HG02571 (cell line): ENCODE results near the gene PAIP2B.
"Not testable (repeated sequence)": the region's sequence is repeated elsewhere in the genome, so short reads cannot be mapped to it uniquely, and the experiment has no call there.

Experiments used
- ATAC-seq: cut with Tn5 transposase; IDR thresholded peaks from one replicate; pipeline ENCODE4 v1.9.1; 2021; ENCODE audit warnings: mild to moderate bottlenecking, moderate library complexity; ENCODE audit not compliant: unreplicated experiment

PAIP2B gene

DNA sequence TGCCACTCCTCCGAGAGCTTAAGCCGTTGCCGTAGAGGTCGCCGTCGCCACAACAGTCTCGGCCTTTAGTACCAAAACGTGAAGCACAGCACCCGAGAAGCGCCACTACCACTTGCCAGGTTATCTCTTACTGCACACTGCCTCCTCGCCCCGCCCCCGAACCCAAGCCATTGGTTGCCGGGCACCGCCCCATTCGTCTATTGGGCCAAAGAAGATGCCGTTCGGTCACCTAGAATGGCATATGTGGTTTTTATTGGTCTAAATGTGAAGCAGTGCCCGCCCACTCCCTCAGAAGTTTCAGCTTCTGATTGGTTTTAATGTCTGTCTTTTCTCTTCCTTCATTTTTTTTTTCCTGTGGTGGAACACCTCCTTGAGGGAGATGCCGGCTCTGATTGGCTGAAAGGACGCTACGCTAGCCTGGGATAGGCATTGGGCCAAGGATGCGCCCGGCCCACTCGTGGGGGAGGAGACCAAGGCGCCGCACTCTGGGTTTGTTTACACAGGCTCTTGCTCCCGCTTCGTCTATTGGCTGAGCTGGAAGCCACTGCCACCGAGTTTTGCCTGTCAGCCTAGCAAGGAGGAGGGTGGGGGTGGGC lies at the start of gene PAIP2B:
Gene PAIP2B (minus strand): TSS at position 139 of the 596 bp plus-strand sequence. CDS start 24,514 bp downstream, outside the sequence.
- ATAC-seq: peak; percentile 95

DNA sequence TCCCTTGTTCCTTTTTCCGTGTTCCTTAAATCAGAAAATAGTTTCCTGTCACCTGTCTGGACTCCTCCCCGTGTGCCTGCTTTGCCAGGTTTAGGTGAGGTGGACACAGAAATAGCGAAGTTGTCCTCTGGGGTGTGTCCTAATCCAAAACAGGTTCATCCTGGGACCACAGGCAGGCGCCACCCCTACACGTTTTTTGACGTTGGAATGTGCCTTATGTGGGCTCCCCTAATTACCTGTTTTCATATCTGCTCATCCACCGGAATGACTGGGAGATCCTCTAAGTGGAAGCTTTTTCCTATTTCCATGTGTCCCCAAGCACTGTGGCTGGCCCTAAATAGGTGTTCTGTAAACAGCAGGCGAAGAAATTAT lies 49.0 kb upstream of the PAIP2B start:
- ATAC-seq: no peak

DNA sequence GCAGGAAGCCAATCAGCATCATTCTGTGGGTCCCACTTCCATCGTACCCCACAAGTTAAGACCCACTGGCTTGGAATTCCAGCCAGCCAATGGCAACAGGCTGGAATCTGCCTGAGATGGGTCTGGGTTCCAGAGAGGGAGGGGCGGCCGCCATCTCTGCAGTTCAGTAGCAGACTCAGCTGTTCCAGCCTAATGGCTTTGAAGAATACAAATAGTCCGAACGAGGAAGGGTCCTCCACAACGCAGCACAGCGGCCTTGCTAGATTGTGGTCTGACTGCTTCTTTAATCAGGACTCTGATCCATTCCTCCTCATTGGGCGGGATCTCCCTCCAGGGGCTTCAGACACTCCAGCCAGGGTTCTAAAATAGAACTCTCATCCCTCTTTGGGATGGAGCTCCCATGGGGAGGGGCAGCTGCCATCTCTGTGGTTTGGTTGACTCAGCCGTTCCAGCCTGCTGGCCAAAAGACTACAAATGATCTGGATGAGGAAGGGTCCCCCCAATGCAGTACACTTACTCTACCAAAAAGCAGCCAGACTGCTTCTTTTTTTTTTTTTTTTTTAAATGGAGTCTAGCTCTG lies 42.7 kb upstream of the PAIP2B start:
- ATAC-seq: no peak

- ATAC-seq: no peak
Observed at GRCh38 chr2:71263386-71263785, 36.5 kb upstream of the PAIP2B start.

- ATAC-seq: no peak
Observed at GRCh38 chr2:71261534-71261933, 34.6 kb upstream of the PAIP2B start.

GRCh38 chr2:71256421-71256820 lies 29.5 kb upstream of the PAIP2B start:
- ATAC-seq: no peak

DNA sequence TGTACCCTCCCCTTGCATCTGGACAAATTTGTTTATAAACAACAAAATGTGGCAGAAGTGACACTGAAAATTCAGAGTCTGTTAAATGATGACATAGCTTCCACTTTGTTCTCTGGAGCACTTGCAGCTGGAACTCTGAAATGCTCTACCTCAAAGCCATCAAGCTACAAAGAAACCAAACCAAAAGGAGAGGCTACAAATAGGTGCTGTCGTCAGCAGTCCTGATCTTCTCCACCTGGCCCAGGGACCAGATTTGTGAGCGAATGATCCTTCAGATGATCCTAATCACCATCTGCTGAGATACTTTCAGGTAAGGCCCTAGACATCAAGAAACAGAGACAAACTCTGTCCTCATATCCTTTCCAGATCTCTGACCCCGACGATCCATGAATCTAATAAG lies 27.9 kb upstream of the PAIP2B start:
- ATAC-seq: no peak

DNA sequence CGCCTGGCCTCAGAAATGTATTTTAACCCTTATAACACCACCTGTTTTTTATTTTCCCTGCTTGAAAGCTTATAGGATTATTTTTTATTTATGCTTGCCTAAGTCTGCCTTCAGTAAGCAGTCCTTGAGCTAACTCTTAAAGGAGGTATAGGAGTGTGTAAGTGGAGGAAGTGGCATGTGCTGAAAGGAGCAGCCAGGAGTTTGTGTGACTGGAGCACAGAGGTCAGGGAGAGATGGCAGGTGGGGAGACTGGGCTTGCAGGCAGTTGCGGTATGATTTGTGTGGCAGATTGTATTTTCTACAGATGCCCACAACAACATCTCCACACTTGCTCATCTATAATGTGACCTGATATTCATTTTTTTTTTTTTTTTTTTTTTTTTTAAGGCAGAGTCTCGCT lies 27.2 kb upstream of the PAIP2B start:
- no peak for ATAC-seq

GRCh38 chr2:71253476-71253875 lies 26.6 kb upstream of the PAIP2B start:
- no peak for ATAC-seq

DNA sequence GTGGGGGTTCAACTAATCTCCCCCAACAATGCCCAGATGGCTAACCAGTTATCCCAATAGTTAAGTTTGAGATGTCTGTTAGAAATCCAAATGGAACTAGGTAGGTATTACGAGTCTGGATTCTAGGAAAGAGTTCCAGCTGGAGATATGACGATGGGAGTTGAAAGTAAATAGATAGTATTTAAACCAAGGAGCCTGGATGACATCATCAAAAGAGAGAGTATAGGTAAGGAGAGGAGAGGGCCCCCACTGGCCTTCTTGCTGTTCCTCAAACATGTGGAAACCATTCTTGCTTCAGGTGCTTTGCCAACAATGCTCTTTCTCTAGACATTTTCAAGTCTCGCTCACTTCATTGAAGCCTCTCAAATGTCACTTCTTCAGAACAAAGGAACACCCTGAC lies 26.0 kb upstream of the PAIP2B start:
- no peak for ATAC-seq

GRCh38 chr2:71250935-71251334 lies 24.0 kb upstream of the PAIP2B start:
- ATAC-seq: no peak

DNA sequence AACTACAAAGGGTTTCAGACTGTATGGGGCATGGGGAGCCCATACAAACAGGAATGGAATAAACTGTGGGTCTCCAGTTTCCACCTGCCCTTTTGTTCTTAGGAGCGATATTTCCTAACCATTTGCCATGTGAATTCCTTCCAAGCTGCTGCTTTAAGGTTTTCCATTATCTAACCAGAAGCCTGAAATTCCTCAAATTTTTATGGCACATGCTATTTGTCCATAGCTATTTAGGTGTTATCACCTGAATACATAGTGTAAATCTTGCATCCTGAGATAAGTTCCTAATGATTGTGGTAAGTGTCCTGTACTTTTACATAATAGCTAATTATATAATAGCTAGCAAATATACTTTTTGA lies 17.4 kb upstream of the PAIP2B start:
- no peak for ATAC-seq

GRCh38 chr2:71243634-71244301 lies 16.9 kb upstream of the PAIP2B start:
- ATAC-seq: no peak

DNA sequence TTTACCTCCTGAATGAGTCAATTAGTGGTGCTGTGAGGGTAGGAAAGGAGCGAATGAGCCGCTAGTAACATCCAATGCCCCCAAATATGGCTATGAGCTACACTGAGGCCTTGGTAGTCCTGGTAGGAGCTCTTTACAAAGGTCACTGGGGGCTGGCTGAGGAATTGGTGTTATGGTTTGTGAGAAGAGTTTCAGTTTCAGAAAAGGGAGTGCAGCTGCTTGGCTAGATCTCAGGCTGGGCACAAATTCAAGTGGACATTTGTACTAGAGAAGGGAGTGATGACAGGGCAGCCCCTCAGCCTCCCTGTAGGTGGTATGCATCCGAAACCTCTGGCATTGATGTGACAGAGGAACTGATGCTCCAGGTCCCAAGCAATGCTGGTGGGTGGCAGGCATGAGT lies 13.9 kb upstream of the PAIP2B start:
- no peak for ATAC-seq

- no peak for ATAC-seq
Observed at GRCh38 chr2:71238089-71238488, 11.2 kb upstream of the PAIP2B start.

DNA sequence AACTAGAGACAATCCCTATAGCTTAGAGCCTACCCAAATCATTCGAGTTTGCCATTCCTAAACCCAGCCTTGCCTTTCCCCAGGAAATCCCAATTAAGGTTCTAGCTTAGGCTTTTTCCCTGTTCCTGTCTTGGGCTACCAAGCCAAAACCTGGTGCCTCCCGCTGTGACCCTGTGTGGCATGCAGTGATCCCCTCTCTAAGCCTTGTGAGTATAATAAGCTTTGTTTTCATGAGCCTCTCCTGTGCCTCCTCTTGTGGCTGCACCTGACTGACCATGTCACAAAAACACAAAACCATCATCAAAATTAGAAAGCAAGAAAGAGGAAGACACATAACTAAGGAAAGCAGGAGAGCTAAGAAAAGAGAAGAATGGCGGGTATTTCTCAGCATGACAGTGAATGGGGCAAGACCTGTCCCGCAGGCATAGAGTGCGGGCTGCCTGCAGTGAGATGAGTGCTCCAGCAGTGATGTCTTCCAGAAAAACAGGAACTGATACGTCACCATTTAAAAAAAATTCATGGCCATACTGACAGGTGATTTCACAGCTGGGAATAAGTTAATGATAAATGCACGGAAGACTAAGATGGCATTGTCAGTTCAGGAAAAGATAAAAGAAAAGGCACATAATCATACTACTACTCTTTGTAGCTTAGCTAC lies 9.2 kb upstream of the PAIP2B start:
- no peak for ATAC-seq

- ATAC-seq: not testable (repeated sequence)
Observed at GRCh38 chr2:71233072-71233471, 6.2 kb upstream of the PAIP2B start.

GRCh38 chr2:71226096-71226964 lies 573 bp downstream of the PAIP2B start:
- ATAC-seq: peak; percentile 2

- no peak for ATAC-seq
Observed at GRCh38 chr2:71224935-71225334, 2.0 kb downstream of the PAIP2B start.

DNA sequence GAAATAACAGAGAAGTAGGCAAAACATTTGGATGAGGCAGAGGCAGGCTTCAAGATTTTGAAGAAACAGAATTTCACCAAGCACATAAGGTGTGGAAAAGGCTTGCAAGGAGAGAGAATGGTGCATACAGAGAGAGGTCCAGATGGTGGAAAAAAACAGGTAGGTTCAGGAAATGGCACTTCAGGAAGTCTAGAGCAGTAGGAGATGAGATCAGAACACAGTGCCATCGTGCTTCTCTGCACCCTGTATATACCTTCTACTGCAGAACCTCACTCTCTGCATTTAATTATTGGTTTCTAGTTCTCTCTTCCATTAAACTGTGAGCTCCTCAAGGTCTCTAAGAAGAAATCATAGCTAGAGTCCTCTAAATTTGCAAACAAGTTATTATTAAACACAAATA lies 2.4 kb downstream of the PAIP2B start:
- no peak for ATAC-seq

- no peak for ATAC-seq
Observed at GRCh38 chr2:71223767-71224333, 3.1 kb downstream of the PAIP2B start.
